Measurements from ENCODE around the gene B3GNT8.
"Not testable (repeated sequence)": the region's sequence is repeated elsewhere in the genome, so short reads cannot be mapped to it uniquely, and the experiment has no call there.

B3GNT8 gene

DNA sequence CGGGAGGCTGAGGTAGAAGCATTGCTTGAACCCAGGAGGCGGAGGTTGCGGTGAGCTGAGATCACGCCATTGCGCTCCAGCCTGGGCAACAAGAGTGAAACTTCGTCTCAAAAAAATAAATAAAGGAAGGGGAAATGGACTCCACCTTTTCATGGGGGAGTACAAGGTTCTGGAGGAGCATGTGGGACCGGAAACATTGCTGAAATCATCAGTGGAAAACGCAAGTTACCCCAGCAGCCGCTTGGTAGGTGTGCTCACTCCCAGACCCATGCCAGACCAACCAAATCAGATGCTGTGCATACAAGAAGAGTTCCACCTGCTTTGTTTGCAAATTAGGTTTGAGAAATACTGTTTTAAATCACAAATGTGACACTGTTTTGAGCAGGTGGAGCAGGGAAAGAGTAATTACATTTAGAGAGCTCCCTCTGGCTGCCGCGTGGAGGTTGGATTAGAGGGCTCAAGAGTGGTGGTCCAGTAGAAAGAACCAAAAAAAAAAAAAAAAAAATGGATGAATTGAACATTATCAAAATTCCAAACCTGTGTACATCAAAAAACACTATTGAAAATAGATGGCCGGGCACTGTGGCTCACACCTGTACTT is 20.7 kb upstream of the B3GNT8 start:
- TF ChIP-seq POLR2A (IDR thresholded peaks at IDR 0.05; ENCODE audit: low read depth, low read length) (no peak), TAF1 (IDR thresholded peaks at IDR 0.05; ENCODE audit: borderline replicate concordance, low read depth, low read length) (no peak), POLR2AphosphoS5 (IDR thresholded peaks at IDR 0.05; ENCODE audit: low read depth, low read length) (no peak)
- DNase-seq (ENCODE audit: insufficient read length) = no peak
- FAIRE-seq = no peak

DNA sequence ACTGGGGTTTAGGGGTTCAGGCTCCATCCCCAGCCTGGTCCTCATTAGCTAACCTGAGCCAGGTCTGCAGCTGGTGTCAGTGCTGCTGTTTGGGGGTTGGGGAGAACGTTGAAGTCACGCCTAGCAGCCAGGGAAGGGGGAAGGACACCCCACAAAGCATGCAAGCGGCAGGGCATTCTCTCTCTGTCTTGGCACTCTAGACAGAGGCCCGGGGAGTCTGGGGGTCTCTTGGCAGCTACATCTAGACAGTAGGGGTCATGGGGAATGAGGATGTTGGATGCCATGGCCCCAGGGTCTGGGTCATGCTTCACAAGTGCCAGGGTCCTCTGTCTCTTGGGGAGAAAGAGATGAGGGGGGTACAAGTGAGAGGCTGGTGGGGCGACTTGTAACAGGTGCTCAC is 18.4 kb upstream of the B3GNT8 start:
- FAIRE-seq (no peak), DNase-seq (ENCODE audit: insufficient read length) (no peak)
- TF ChIP-seq TAF1 (IDR thresholded peaks at IDR 0.05; ENCODE audit: borderline replicate concordance, low read depth, low read length) = no peak
- TF ChIP-seq POLR2AphosphoS5 (IDR thresholded peaks at IDR 0.05; ENCODE audit: low read depth, low read length) = no peak
- TF ChIP-seq POLR2A (IDR thresholded peaks at IDR 0.05; ENCODE audit: low read depth, low read length) = no peak

DNA sequence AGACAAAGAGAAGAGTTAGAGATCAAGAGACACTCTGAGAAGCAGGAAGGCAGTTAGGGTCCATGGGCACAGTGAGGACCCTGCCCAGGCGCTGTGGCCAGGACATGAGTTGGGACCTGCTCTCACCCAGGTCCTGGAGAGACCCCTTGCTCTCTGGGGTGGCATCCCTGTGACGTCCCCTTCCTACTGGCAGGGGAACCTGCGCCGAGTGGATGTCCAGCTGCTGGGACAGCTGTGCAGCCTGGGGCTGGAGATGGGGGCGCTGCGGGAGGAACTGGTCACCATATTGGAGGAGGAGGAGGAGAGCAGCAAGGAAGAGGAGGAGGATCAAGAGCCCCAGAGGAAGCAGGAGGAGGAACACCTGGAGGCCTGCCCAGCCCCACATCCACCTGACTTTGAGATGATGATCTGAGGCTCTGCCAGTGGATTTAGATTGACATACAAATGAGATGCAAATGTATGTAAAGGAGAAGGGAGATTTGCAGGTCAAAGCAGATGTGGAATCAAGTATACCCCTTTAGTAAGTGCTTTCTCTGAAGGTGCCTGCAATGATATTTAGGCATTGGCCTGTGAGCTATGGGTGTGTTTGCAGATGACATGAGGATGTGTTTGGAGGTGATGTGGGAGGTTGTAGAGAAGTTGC is 16.8 kb upstream of the B3GNT8 start:
- FAIRE-seq (no peak), DNase-seq (ENCODE audit: insufficient read length) (no peak)
- no peak for TF ChIP-seq TAF1 (IDR thresholded peaks at IDR 0.05; ENCODE audit: borderline replicate concordance, low read depth, low read length)
- no peak for TF ChIP-seq POLR2AphosphoS5 (IDR thresholded peaks at IDR 0.05; ENCODE audit: low read depth, low read length)

DNA sequence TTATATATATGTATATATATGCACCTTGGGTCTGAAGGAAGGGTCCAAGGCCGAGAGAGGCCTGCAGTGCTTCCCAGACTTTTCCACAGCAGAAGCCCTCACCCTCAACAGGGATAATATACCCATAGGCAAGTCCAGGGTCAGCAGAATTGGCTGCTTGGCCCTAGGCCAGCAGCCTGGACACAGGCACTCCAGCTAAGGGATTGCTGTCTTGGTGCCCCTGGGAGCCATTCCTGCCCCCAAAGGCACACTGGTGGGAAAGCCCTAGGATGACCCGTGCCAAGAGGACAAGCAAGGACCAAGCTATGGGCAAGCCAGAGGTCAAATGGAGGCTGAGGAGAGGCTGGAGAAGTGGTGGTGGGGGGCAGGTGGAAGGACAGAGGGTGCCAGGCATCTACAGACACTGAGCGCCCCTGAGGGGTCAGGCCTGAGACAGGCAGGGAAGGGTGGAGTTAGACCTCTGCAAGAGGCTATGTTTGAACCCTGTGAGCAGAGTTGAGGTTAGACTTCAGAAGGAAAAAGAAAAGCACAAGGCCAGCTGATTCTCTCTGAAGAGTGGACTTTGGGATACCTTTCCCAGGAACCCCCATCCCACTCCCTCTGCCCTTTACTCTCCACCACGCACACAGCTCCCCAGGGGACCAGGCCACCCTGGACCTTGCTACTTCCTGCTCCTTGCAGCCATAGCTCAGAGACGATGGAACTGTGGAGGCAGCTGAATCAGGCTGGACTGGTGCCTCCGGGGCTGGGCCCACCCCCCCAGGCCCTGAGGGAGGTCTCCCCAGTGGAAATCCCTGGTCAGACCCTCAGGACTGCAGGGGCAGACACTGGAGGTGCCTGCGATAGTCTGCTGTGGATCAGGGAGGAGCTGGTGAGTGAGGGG is 15.5 kb upstream of the B3GNT8 start, which contains the start of gene ERICH4:
TSS of gene ERICH4 (plus strand) at position 684 of the 883 bp plus-strand sequence. CDS start at position 698, 14 bp downstream.
- DNase-seq (ENCODE audit: insufficient read length) (no peak), FAIRE-seq (no peak)
- TF ChIP-seq TAF1 (IDR thresholded peaks at IDR 0.05; ENCODE audit: borderline replicate concordance, low read depth, low read length) (no peak), POLR2A (IDR thresholded peaks at IDR 0.05; ENCODE audit: low read depth, low read length) (no peak), POLR2AphosphoS5 (IDR thresholded peaks at IDR 0.05; ENCODE audit: low read depth, low read length) (no peak)

DNA sequence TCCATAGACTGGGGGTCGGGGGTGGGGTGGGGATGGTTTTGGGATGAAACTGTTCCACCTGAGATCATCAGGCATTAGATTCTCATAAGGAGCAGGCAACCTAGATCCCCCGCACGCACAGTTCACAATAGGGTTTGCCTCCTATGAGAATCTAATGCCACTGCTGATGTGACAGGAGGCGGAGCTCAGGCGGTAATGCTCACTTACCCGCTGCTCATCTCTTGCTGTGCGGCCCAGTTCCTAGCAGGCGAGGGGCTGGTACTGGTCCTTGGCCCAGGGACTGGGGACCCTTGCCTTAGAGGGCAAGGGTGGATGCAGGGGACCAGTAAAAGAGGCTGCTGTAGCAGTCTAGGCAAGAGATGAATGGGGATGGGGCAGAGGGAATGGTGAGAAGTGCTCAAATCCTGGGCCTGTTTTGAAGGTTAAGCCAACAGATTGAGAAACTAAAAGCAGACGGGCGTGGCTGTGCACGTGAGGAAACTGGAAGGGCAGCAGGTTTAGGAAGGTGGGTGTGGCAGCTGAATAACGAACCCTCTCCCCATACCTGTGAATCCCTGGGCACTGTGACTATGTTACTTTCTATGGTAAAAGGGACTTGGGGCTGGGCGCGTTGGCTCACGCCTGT is 14.3 kb upstream of the B3GNT8 start:
- no peak for TF ChIP-seq POLR2A (IDR thresholded peaks at IDR 0.05; ENCODE audit: low read depth, low read length)
- no peak for TF ChIP-seq POLR2AphosphoS5 (IDR thresholded peaks at IDR 0.05; ENCODE audit: low read depth, low read length)
- no peak for TF ChIP-seq TAF1 (IDR thresholded peaks at IDR 0.05; ENCODE audit: borderline replicate concordance, low read depth, low read length)
- DNase-seq (ENCODE audit: insufficient read length) = no peak
- no peak for FAIRE-seq

DNA sequence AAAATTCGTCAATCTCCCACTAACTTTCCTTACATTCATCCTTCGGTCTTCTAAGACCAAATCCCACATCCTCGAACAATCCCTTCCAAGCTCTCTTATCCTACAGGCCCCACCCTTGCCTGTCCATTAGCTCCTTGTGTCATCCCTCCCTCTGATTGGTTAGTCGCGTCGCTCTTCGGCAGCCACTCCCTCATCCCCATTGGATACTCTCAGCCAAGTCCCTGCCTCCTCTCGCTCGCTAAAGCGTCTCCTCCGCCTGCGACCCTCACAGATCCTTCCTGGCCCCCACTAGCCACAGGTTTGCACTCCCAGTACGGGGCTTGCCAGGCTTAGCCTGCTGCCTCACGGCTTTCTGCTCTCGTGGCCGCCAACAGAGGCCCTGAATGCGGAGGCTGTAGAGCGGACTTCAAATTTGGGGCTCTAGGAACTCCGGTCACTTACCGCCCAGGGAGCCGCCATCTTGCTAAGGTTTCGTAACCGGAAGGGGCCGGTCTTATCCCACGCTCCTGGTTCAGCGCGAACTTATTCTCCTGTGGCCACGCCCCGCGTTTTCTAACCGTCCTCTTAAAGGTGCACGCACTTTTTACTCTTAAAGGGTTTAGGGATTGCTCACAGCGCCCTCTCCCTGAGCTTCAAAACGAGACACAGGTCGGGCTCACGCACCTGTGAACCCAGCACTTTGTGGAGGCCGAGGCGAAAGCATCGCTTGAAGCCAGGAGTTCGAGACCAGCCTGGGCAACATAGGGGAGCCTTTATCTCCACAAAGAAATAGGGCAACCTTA is 12.5 kb upstream of the B3GNT8 start, which contains the start of gene DMAC2:
TSS of gene DMAC2 (minus strand) at position 472 of the 782 bp plus-strand sequence. CDS start at position 459, 13 bp downstream.
- peak; percentile 85 for TF ChIP-seq TAF1 (IDR thresholded peaks at IDR 0.05; ENCODE audit: borderline replicate concordance, low read depth, low read length)
- peak; percentile 88 for TF ChIP-seq POLR2A (IDR thresholded peaks at IDR 0.05; ENCODE audit: low read depth, low read length)
- TF ChIP-seq POLR2AphosphoS5 (IDR thresholded peaks at IDR 0.05; ENCODE audit: low read depth, low read length) = peak; percentile 89
- peak; percentile 88 for DNase-seq (ENCODE audit: insufficient read length)
- FAIRE-seq = peak; percentile 99

DNA sequence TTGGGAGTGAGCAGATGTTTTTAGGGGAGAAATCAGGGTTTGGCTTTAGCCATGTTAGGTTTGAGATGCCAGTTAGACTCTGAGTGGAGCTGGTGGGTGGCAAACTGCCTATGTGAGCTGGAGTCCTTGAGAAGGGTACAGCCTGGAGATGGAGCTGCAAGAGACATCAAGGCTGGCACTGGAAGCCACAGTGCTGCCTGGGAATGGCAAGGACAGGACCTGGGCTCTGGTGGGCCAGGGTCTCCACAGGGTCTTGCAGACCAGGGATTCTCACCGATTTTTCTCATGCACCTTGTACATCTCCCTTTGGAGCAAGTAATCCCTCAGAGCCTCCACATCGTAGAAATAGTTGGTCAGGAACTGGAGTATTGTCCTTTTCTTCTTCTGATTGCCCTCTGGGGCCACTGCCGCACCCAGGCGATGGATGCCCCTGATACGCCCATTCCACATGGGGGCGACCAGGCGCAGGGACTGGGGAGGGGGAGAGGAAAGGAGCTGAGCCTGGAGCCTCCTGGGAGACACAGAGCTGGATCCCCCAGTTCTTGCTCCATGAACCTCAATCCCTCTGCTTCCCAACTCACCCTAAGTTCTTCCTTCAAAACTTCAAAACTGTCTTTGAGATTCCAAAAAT is 10.9 kb upstream of the B3GNT8 start:
- no peak for DNase-seq (ENCODE audit: insufficient read length)
- no peak for TF ChIP-seq POLR2A (IDR thresholded peaks at IDR 0.05; ENCODE audit: low read depth, low read length)
- no peak for TF ChIP-seq TAF1 (IDR thresholded peaks at IDR 0.05; ENCODE audit: borderline replicate concordance, low read depth, low read length)
- TF ChIP-seq POLR2AphosphoS5 (IDR thresholded peaks at IDR 0.05; ENCODE audit: low read depth, low read length) = no peak
- no peak for FAIRE-seq

DNA sequence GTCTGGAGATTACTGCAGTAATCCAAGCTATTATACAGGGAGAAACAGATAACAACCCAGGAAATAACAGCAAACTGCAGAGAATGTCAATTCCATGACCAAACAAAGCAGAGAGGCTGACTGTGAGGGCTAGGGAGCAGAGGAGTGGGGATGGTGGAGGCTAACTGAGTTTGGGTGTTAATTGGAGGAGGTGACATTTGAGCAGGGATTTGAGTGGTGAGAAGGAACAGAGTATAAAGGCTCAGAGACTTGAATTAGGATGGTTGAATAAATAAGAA is 9.4 kb upstream of the B3GNT8 start:
- DNase-seq (ENCODE audit: insufficient read length) (no peak), FAIRE-seq (no peak)
- TF ChIP-seq POLR2A (IDR thresholded peaks at IDR 0.05; ENCODE audit: low read depth, low read length) = no peak
- TF ChIP-seq TAF1 (IDR thresholded peaks at IDR 0.05; ENCODE audit: borderline replicate concordance, low read depth, low read length) = no peak
- no peak for TF ChIP-seq POLR2AphosphoS5 (IDR thresholded peaks at IDR 0.05; ENCODE audit: low read depth, low read length)

DNA sequence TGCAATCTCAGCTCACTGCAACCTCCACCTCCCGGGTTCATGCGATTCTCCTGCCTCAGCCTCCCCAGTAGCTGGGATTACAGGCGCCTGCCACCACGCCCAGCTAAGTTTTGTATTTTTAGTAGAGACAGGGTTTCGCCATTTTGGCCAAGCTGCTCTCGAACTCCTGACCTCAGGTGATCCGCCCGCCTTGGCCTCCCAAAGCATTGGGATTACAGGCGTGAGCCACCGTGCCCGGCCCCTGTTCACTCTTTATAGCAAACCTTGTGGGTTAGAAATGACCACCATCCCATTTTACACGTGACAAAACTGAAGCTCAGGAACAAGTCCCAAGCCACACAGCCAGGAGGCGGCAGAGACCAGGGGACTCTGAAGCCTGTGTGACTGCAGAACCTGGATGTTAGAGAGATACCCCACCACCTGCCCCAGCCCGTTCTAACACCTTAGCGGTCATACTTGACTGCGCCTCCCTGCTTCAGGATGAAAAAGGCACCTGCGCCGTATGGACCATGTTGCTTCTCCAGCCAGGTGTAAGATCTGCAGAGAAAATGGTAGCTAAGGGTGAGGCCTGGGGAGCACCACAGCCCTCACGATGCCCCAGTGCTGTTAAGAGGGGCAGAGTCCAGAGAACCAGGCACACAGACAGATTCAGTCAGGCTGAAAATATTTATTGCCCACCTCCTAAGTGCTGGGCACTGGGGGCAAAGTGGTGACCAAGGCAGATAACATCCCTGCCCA is 8.9 kb upstream of the B3GNT8 start:
- FAIRE-seq = no peak
- TF ChIP-seq POLR2A (IDR thresholded peaks at IDR 0.05; ENCODE audit: low read depth, low read length) (no peak), TAF1 (IDR thresholded peaks at IDR 0.05; ENCODE audit: borderline replicate concordance, low read depth, low read length) (no peak), POLR2AphosphoS5 (IDR thresholded peaks at IDR 0.05; ENCODE audit: low read depth, low read length) (no peak)
- DNase-seq (ENCODE audit: insufficient read length) = no peak

DNA sequence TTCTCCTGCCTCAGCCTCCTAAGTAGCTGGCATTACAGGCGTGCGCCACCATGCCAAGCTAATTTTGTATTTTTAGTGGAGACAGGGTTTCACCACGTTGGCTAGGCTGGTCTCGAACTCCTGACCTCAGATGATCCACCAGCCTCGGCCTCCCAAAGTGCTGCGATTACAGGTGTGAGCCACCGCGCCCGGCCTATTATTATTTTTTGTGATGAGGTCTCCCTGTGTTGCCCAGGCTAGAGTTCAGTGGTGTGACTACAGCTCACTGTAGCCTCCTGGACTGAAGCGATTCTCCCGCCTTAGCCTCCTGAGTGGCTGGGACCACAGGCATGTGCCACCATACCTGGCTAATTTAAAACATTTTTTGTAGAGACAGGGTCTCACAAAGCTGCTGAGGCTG is 8.2 kb upstream of the B3GNT8 start:
- not testable (repeated sequence) for DNase-seq (ENCODE audit: insufficient read length); FAIRE-seq

Data from GM12892 (cell line).